ENCODE results near the gene CD40LG. TPM values are rescaled to one million over a fixed set of nuclear protein-coding genes. Genes with fewer than 3 reads are reported as not detected.

The CD40LG gene
- total RNA-seq, 4 donors from 2014 or later: not detected

DNA sequence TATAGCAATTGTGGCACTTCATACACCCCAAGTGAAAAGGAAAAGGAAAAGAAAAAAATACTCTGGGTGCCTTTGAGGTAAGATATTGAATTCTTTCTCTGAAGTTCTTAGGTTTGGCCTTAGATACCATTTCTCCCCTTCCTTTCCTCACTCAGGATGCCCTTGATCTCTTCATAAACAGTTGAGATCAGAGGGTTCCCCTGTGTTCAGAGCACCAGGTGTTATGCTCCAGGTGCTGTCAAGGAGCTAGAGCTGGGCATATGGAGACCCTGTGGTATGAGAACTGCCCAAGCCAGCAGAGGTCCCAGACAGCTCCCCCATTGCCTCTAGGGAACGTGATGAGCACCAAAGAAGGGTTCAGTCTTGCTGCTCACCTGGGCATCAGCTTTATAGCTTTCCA lies 17.1 kb upstream of the CD40LG start:
- 90 to 100% methylated on average over 1 of the region's 1 CpG for WGBS, 2 donors
- H3K4me3 ChIP-seq (replicated peaks in 1 of 3): no peak overlapping the region
- H3K27ac ChIP-seq: no peak overlapping the region
- no peaks in the 10 kb centered on the region for H3K9me3 ChIP-seq
- H3K4me1 ChIP-seq: no peaks in the 10 kb centered on the region
- intact Hi-C loops (cut with DNase I): no loop called here
- no peaks in the 10 kb centered on the region for H3K36me3 ChIP-seq
- no peak for DNase-seq
- TF ChIP-seq POLR2A (IDR thresholded peaks at IDR 0.05) (no peak), CTCF (IDR thresholded peaks at IDR 0.05) (no peak)
- H3K27me3 ChIP-seq: no peaks in the 10 kb centered on the region

- WGBS, 2 donors: 74 to 79% methylated on average over 6 of the region's 6 CpGs
- H3K4me3 ChIP-seq (replicated peaks in 1 of 3): no peak overlapping the region
- no peaks in the 10 kb centered on the region for H3K36me3 ChIP-seq
- no peaks in the 10 kb centered on the region for H3K27me3 ChIP-seq
- no peaks in the 10 kb centered on the region for H3K9me3 ChIP-seq
- intact Hi-C loops (cut with DNase I): no loop called here
- no peak for DNase-seq
- no peak for TF ChIP-seq POLR2A (IDR thresholded peaks at IDR 0.05)
- TF ChIP-seq CTCF (IDR thresholded peaks at IDR 0.05): no peak
- H3K4me1 ChIP-seq: no peaks in the 10 kb centered on the region
- H3K27ac ChIP-seq: no peak overlapping the region
Observed at GRCh38 chrX:136635235-136635634, 12.7 kb upstream of the CD40LG start.

- H3K27me3 ChIP-seq: no peaks in the 10 kb centered on the region
- H3K9me3 ChIP-seq: no peaks in the 10 kb centered on the region
- H3K36me3 ChIP-seq: no peaks in the 10 kb centered on the region
- no peaks in the 10 kb centered on the region for H3K4me1 ChIP-seq
- intact Hi-C loops (cut with DNase I): no loop called here
- DNase-seq: no peak
- H3K27ac ChIP-seq: no peak overlapping the region
- H3K4me3 ChIP-seq (replicated peaks in 1 of 3): no peak overlapping the region
- WGBS, 2 donors: 19 to 67% methylated on average over 1 to 3 of the region's 3 CpGs
- TF ChIP-seq CTCF (IDR thresholded peaks at IDR 0.05) (no peak), POLR2A (IDR thresholded peaks at IDR 0.05) (no peak)
Observed at GRCh38 chrX:136636121-136636520, 11.8 kb upstream of the CD40LG start.

- Histone ChIP-seq H3K27me3 (no peaks in the 10 kb centered on the region), H3K4me1 (no peaks in the 10 kb centered on the region), H3K27ac (no peak overlapping the region), H3K4me3 (replicated peaks in 1 of 3) (no peak overlapping the region), H3K36me3 (no peaks in the 10 kb centered on the region), H3K9me3 (no peaks in the 10 kb centered on the region)
- intact Hi-C loops (cut with DNase I): no loop called here
- no peak for DNase-seq
- WGBS, 2 donors: 70 to 83% methylated on average over 3 of the region's 8 CpGs
- no peak for TF ChIP-seq POLR2A (IDR thresholded peaks at IDR 0.05)
- TF ChIP-seq CTCF (IDR thresholded peaks at IDR 0.05): no peak
Observed at GRCh38 chrX:136639506-136640176, 8.3 kb upstream of the CD40LG start.

- no peak for TF ChIP-seq POLR2A (IDR thresholded peaks at IDR 0.05)
- TF ChIP-seq CTCF (IDR thresholded peaks at IDR 0.05): no peak
- Histone ChIP-seq H3K27ac (no peak overlapping the region), H3K9me3 (no peaks in the 10 kb centered on the region), H3K27me3 (no peaks in the 10 kb centered on the region), H3K4me3 (replicated peaks in 1 of 3) (no peak overlapping the region), H3K4me1 (no peaks in the 10 kb centered on the region), H3K36me3 (no peaks in the 10 kb centered on the region)
- WGBS, 2 donors: 58 to 85% methylated on average over 1 of the region's 1 CpG
- no peak for DNase-seq
- intact Hi-C loops (cut with DNase I): no loop called here
Observed at GRCh38 chrX:136643243-136643642, 4.7 kb upstream of the CD40LG start.
